ENCODE data around the gene ZNF575.
A peak's percentile ranks its signal among the peaks of the same experiment; 100 is the strongest.

GRCh38 chr19:43555185-43555770 is 22.3 kb downstream of the ZNF575 start:
- TF ChIP-seq CTCF (IDR thresholded peaks at IDR 0.05; ENCODE audit: low read depth, low read length, missing input control) (peak; percentile 68), MAX (IDR thresholded peaks at IDR 0.05) (no peak), TAF1 (conservative IDR thresholded peaks at IDR 0.05) (no peak), RAD21 (IDR thresholded peaks at IDR 0.05) (peak; percentile 78 to 85), SP1 (IDR thresholded peaks at IDR 0.05) (no peak), REST (IDR thresholded peaks at IDR 0.05) (no peak), ATF3 (IDR thresholded peaks at IDR 0.05) (no peak), YY1 (IDR thresholded peaks at IDR 0.05) (no peak), JUND (IDR thresholded peaks at IDR 0.05) (no peak), HNF4A (conservative IDR thresholded peaks at IDR 0.05) (no peak), FOXA1 (IDR thresholded peaks at IDR 0.05) (no peak)
